ENCODE measurements around the gene CDHR1. TPM values are rescaled to one million over a fixed set of nuclear protein-coding genes. Genes with fewer than 3 reads are reported as not detected.
"Not testable (repeated sequence)": the region's sequence is repeated elsewhere in the genome, so short reads cannot be mapped to it uniquely, and the experiment has no call there.

Gene CDHR1
- not detected in 2 replicates for total RNA-seq

- no peak for DNase-seq (ENCODE audit: low read depth, low spot score)
Observed at GRCh38 chr10:84194424-84195043, at the start of gene CDHR1. Gene CDHR1 (plus strand): TSS chr10:84194537. CDS start chr10:84194761, 224 bp downstream.

- no peak for DNase-seq (ENCODE audit: low read depth, low spot score)
Observed at GRCh38 chr10:84147347-84147746, 47.0 kb upstream of the CDHR1 start.

GRCh38 chr10:84148006-84148597 lies 46.2 kb upstream of the CDHR1 start:
- not testable (repeated sequence) for DNase-seq (ENCODE audit: low read depth, low spot score)

- no peak for DNase-seq (ENCODE audit: low read depth, low spot score)
Observed at GRCh38 chr10:84149854-84150253, 44.5 kb upstream of the CDHR1 start.

- DNase-seq (ENCODE audit: low read depth, low spot score): no peak
Observed at GRCh38 chr10:84152769-84153168, 41.6 kb upstream of the CDHR1 start.

- DNase-seq (ENCODE audit: low read depth, low spot score): no peak
Observed at GRCh38 chr10:84155521-84155920, 38.8 kb upstream of the CDHR1 start.

GRCh38 chr10:84156009-84156408 lies 38.3 kb upstream of the CDHR1 start:
- DNase-seq (ENCODE audit: low read depth, low spot score): no peak

- no peak for DNase-seq (ENCODE audit: low read depth, low spot score)
Observed at GRCh38 chr10:84156768-84157167, 37.6 kb upstream of the CDHR1 start.

- DNase-seq (ENCODE audit: low read depth, low spot score): no peak
Observed at GRCh38 chr10:84158061-84158460, 36.3 kb upstream of the CDHR1 start.

GRCh38 chr10:84158550-84158949 lies 35.8 kb upstream of the CDHR1 start:
- no peak for DNase-seq (ENCODE audit: low read depth, low spot score)

- DNase-seq (ENCODE audit: low read depth, low spot score): no peak
Observed at GRCh38 chr10:84159076-84159685, 35.2 kb upstream of the CDHR1 start.

GRCh38 chr10:84160663-84161362 lies 33.5 kb upstream of the CDHR1 start:
- no peak for DNase-seq (ENCODE audit: low read depth, low spot score)

GRCh38 chr10:84163996-84164395 lies 30.3 kb upstream of the CDHR1 start:
- no peak for DNase-seq (ENCODE audit: low read depth, low spot score)

GRCh38 chr10:84164442-84164841 lies 29.9 kb upstream of the CDHR1 start:
- DNase-seq (ENCODE audit: low read depth, low spot score): no peak

- DNase-seq (ENCODE audit: low read depth, low spot score): no peak
Observed at GRCh38 chr10:84166620-84167288, 27.6 kb upstream of the CDHR1 start.

- not testable (repeated sequence) for DNase-seq (ENCODE audit: low read depth, low spot score)
Observed at GRCh38 chr10:84167289-84167653, 27.1 kb upstream of the CDHR1 start.

GRCh38 chr10:84168382-84168781 lies 26.0 kb upstream of the CDHR1 start:
- DNase-seq (ENCODE audit: low read depth, low spot score): not testable (repeated sequence)

GRCh38 chr10:84171237-84171636 lies 23.1 kb upstream of the CDHR1 start:
- not testable (repeated sequence) for DNase-seq (ENCODE audit: low read depth, low spot score)

- DNase-seq (ENCODE audit: low read depth, low spot score): not testable (repeated sequence)
Observed at GRCh38 chr10:84171700-84172466, 22.5 kb upstream of the CDHR1 start.

- no peak for DNase-seq (ENCODE audit: low read depth, low spot score)
Observed at GRCh38 chr10:84172467-84173356, 21.6 kb upstream of the CDHR1 start.

Measured in pulmonary artery endothelial cell (primary cell).